22Rv1 (cell line): ENCODE data around the gene ADIPOQ.

Experiments used
- ZFX ChIP-seq: fragments of 450-650 bp; IDR thresholded peaks from 2 replicates; pipeline ENCODE4 v1.6.1; 2017; ENCODE audit warnings: antibody characterized with exemption, borderline replicate concordance
- TF ChIP-seq, protein P1 (sequence below): fragments of 450-650 bp; IDR thresholded peaks from 2 replicates; pipeline ENCODE4 v1.5.1; 2017; ENCODE audit warnings: mild to moderate bottlenecking

DNA sequence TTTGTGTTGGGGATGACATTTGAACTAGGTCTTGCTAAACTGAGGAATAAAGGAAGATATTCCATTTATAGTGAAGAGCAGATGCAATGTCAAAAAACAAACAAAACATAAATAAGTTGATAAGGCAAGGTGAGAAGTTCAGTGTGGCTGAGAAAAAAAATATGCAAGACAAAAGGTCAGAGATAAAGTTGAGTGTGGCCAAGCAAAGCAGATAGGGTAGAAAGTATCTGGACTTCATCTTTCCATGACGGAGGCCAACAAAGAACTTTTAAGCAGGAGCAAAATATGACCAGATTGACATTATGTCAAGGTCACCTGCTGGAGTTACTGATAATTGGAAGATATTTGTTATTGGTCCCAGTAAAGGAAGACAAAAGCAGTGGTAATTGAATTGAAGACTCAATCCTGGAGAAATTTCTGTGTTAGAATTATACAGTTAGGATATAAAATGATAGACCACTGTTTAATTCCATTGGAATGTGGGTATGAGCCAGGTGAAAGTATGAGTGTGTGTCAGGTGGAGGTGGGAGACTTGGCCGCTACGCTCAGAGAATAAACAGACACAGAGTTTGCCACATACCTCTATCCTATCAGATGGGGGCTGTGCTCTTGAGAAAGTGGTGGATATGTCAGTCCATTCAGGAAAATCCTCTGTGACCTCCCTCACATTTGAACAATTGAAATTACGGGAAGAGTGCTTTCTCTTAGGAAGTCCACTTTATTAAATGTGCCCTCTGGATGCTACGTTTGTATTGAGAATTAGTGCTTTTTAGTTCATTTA, 28.1 kb downstream of the ADIPOQ start:
- TF ChIP-seq, protein P1, sequence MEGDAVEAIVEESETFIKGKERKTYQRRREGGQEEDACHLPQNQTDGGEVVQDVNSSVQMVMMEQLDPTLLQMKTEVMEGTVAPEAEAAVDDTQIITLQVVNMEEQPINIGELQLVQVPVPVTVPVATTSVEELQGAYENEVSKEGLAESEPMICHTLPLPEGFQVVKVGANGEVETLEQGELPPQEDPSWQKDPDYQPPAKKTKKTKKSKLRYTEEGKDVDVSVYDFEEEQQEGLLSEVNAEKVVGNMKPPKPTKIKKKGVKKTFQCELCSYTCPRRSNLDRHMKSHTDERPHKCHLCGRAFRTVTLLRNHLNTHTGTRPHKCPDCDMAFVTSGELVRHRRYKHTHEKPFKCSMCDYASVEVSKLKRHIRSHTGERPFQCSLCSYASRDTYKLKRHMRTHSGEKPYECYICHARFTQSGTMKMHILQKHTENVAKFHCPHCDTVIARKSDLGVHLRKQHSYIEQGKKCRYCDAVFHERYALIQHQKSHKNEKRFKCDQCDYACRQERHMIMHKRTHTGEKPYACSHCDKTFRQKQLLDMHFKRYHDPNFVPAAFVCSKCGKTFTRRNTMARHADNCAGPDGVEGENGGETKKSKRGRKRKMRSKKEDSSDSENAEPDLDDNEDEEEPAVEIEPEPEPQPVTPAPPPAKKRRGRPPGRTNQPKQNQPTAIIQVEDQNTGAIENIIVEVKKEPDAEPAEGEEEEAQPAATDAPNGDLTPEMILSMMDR: no peak
- TF ChIP-seq ZFX: no peak
